Astrocyte (in vitro differentiated cells and primary cell): Measurements from ENCODE around the gene NRSN1. TPM values are rescaled to one million over a fixed set of nuclear protein-coding genes. Genes with fewer than 3 reads are reported as not detected.

Experiments
- DNase-seq: peaks from one replicate; pipeline ENCODE4 v3.0.0-alpha.2; 2010; ENCODE audit warnings: low read depth
- FAIRE-seq: peaks from 2 replicates; lab custom pipeline; 2011; peaks lifted over from hg19 to GRCh38; lab: Jason Lieb, UNC
- H2AFZ ChIP-seq: 2 replicates; pipeline ENCODE4 v1.6.0; 2012; ENCODE audit warnings: low read depth, low read length, inconsistent platforms
- H3K27ac ChIP-seq: 2 replicates; pipeline ENCODE4 v1.5.1; 2011; ENCODE audit warnings: low read depth, low read length, inconsistent platforms
- H3K27me3 ChIP-seq: 2 replicates; pipeline ENCODE4 v1.6.0; 2011; ENCODE audit warnings: low read length, inconsistent platforms; ENCODE audit not compliant: insufficient read depth
- H3K36me3 ChIP-seq: 2 replicates; pipeline ENCODE4 v1.5.1; 2011; ENCODE audit warnings: low read length, inconsistent platforms; ENCODE audit not compliant: insufficient read depth
- H3K4me1 ChIP-seq: 2 replicates; pipeline ENCODE4 v1.5.1; 2011; ENCODE audit warnings: low read length, inconsistent platforms; ENCODE audit not compliant: insufficient read depth
- H3K4me2 ChIP-seq: 2 replicates; pipeline ENCODE4 v1.6.0; 2012; ENCODE audit warnings: low read length, inconsistent platforms
- H3K4me3 ChIP-seq: 2 replicates; pipeline ENCODE4 v1.5.1; 2011; ENCODE audit warnings: low read depth, mild to moderate bottlenecking, low read length, inconsistent platforms; ENCODE audit not compliant: insufficient read depth
- H3K79me2 ChIP-seq: 2 replicates; pipeline ENCODE4 v1.6.0; 2012; ENCODE audit warnings: mild to moderate bottlenecking, low read length, inconsistent platforms; ENCODE audit not compliant: insufficient read depth
- H3K9ac ChIP-seq: 2 replicates; pipeline ENCODE4 v1.6.0; 2012; ENCODE audit warnings: mild to moderate bottlenecking, low read length, inconsistent platforms
- H3K9me3 ChIP-seq: 2 replicates; pipeline ENCODE4 v1.5.1; 2012; ENCODE audit warnings: low read depth, mild to moderate bottlenecking, low read length, inconsistent platforms; ENCODE audit not compliant: insufficient read depth
- H4K20me1 ChIP-seq: 2 replicates; pipeline ENCODE4 v1.6.0; 2012; ENCODE audit warnings: low read length, inconsistent platforms; ENCODE audit not compliant: insufficient read depth
- H3K27ac Mint-ChIP-seq: one replicate; pipeline ENCODE4 v1.8.0; 2021; ENCODE audit warnings: mild to moderate bottlenecking, mixed read lengths; ENCODE audit not compliant: unreplicated experiment
- H3K27me3 Mint-ChIP-seq: one replicate; pipeline ENCODE4 v1.8.0; 2021; ENCODE audit warnings: low read depth, mixed read lengths; ENCODE audit not compliant: unreplicated experiment
- H3K36me3 Mint-ChIP-seq: one replicate; pipeline ENCODE4 v1.8.0; 2021; ENCODE audit warnings: low read depth, mixed read lengths; ENCODE audit not compliant: unreplicated experiment
- H3K4me1 Mint-ChIP-seq: one replicate; pipeline ENCODE4 v1.8.0; 2021; ENCODE audit warnings: low read depth, mixed read lengths; ENCODE audit not compliant: unreplicated experiment
- H3K4me3 Mint-ChIP-seq: one replicate; pipeline ENCODE4 v1.8.0; 2021; ENCODE audit warnings: mild to moderate bottlenecking, moderate library complexity, mixed read lengths; ENCODE audit not compliant: unreplicated experiment
- H3K9me3 Mint-ChIP-seq: one replicate; pipeline ENCODE4 v1.8.0; 2021; ENCODE audit warnings: mild to moderate bottlenecking, mixed read lengths; ENCODE audit not compliant: unreplicated experiment
- EZH2 ChIP-seq: IDR thresholded peaks from 2 replicates; pipeline ENCODE4 v1.6.1; 2012; ENCODE audit warnings: mild to moderate bottlenecking, low read length, inconsistent platforms; ENCODE audit not compliant: insufficient read depth
- total RNA-seq: library from RNA; stranded (reverse); gene quantifications from 2 replicates; pipeline ENCODE4 v1.2.1, GENCODE V29; 2021
- TF ChIP-seq, protein P1 (sequence below): IDR thresholded peaks from 2 replicates; pipeline ENCODE4 v1.5.1; 2011; ENCODE audit warnings: low read depth, mild to moderate bottlenecking, inconsistent platforms, low read length, moderate library complexity; ENCODE audit not compliant: insufficient read depth

Gene NRSN1
- total RNA-seq, 1 donor from 2014 or later, result not detected

DNA sequence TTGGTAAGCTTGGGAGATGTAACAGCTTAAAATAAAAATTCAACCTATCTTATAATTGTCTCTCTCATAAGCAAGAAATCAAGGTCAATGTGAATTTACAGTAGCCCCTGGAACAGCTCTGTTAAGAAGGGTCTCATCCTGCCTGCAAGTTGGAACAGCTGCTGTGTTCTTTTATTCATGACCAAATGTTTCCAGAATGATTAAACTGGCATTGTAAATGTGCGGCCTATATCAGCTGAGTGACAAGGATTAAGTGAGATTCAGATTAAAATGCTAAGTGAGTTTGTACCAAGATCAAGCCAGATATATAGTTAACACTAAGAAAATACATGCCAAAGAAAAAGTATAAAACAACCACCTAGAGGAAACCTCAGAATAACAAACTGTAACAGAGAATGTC is 45.3 kb upstream of the NRSN1 start:
- TF ChIP-seq, protein P1, sequence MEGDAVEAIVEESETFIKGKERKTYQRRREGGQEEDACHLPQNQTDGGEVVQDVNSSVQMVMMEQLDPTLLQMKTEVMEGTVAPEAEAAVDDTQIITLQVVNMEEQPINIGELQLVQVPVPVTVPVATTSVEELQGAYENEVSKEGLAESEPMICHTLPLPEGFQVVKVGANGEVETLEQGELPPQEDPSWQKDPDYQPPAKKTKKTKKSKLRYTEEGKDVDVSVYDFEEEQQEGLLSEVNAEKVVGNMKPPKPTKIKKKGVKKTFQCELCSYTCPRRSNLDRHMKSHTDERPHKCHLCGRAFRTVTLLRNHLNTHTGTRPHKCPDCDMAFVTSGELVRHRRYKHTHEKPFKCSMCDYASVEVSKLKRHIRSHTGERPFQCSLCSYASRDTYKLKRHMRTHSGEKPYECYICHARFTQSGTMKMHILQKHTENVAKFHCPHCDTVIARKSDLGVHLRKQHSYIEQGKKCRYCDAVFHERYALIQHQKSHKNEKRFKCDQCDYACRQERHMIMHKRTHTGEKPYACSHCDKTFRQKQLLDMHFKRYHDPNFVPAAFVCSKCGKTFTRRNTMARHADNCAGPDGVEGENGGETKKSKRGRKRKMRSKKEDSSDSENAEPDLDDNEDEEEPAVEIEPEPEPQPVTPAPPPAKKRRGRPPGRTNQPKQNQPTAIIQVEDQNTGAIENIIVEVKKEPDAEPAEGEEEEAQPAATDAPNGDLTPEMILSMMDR, result no peak
- no peak for TF ChIP-seq EZH2
- H3K4me3 Mint-ChIP-seq, result no peak overlapping the region
- DNase-seq (no peak), FAIRE-seq (no peak)
- no peaks in the 10 kb centered on the region for H3K4me1 Mint-ChIP-seq
- Histone ChIP-seq H3K36me3 (no peaks in the 10 kb centered on the region), H3K9me3 (no peaks in the 10 kb centered on the region), H3K4me2 (no peak overlapping the region), H2AFZ (no peak overlapping the region), H4K20me1 (no peaks in the 10 kb centered on the region), H3K9ac (no peak overlapping the region), H3K79me2 (no peaks in the 10 kb centered on the region), H3K27ac (no peak overlapping the region), H3K4me3 (no peak overlapping the region), H3K4me1 (no peaks in the 10 kb centered on the region), H3K27me3 (no peaks in the 10 kb centered on the region)
- H3K36me3 Mint-ChIP-seq, result no peaks in the 10 kb centered on the region
- no peak overlapping the region for H3K27ac Mint-ChIP-seq
- peaks cover 5% of the 10 kb centered on the region for H3K9me3 Mint-ChIP-seq
- no peaks in the 10 kb centered on the region for H3K27me3 Mint-ChIP-seq

DNA sequence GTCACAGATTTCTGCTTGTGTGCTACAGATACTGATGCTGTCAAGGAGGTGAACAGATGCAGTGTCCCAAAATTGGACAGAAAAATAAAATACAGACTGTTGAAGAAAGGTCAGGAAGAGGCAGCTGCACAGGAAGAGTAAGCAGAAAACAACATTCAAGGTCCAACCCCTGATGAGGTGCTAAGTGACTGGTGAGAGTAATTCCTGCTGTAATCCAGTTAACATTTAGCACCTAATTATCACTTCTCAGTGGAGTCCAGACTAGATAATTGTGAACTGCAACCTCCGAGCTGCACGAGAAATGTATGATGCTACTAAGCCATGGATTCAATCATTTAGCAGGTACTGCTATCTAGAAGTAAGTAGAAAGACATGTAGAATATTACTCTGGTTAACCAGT is 36.3 kb upstream of the NRSN1 start:
- Histone ChIP-seq H3K4me3 (no peak overlapping the region), H3K27me3 (no peaks in the 10 kb centered on the region), H3K79me2 (no peaks in the 10 kb centered on the region), H4K20me1 (no peaks in the 10 kb centered on the region), H3K9me3 (no peaks in the 10 kb centered on the region), H3K4me2 (no peak overlapping the region), H3K27ac (no peak overlapping the region), H2AFZ (no peak overlapping the region), H3K4me1 (no peaks in the 10 kb centered on the region), H3K36me3 (no peaks in the 10 kb centered on the region), H3K9ac (no peak overlapping the region)
- FAIRE-seq (no peak), DNase-seq (no peak)
- H3K4me3 Mint-ChIP-seq, result no peak overlapping the region
- TF ChIP-seq, protein P1, result no peak
- no peak for TF ChIP-seq EZH2
- no peaks in the 10 kb centered on the region for H3K27me3 Mint-ChIP-seq
- H3K9me3 Mint-ChIP-seq, result no peaks in the 10 kb centered on the region
- no peaks in the 10 kb centered on the region for H3K4me1 Mint-ChIP-seq
- H3K36me3 Mint-ChIP-seq, result no peaks in the 10 kb centered on the region
- H3K27ac Mint-ChIP-seq, result no peak overlapping the region

DNA sequence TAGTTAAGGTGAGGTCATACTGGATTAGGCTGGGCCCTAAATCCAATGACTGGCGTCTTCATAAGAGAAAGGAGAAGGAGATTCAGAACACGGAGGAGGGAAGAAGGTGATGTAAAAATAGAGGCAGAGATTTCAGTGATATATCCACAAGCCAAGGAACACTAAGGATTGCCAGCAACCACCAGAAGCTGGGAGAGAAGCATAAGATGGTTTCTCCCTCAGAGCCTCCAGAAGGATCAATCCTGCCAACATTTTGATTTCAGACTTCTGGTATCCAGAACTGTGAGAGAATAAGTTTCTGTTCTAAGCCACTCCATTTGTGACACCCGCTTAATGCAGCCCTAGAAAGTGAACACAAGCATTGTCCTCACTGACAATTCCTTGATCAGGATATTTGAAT is 33.6 kb upstream of the NRSN1 start:
- Histone ChIP-seq H3K4me1 (no peaks in the 10 kb centered on the region), H2AFZ (no peak overlapping the region), H3K9ac (no peak overlapping the region), H3K36me3 (no peaks in the 10 kb centered on the region), H3K27me3 (no peaks in the 10 kb centered on the region), H3K27ac (no peak overlapping the region), H4K20me1 (no peaks in the 10 kb centered on the region), H3K9me3 (no peaks in the 10 kb centered on the region), H3K4me3 (no peak overlapping the region), H3K79me2 (no peaks in the 10 kb centered on the region), H3K4me2 (no peak overlapping the region)
- FAIRE-seq (no peak), DNase-seq (no peak)
- H3K4me3 Mint-ChIP-seq, result no peak overlapping the region
- peaks cover under 1% of the 10 kb centered on the region for H3K27me3 Mint-ChIP-seq
- no peaks in the 10 kb centered on the region for H3K4me1 Mint-ChIP-seq
- H3K27ac Mint-ChIP-seq, result no peak overlapping the region
- no peaks in the 10 kb centered on the region for H3K36me3 Mint-ChIP-seq
- no peak for TF ChIP-seq EZH2
- TF ChIP-seq, protein P1, result no peak
- no peaks in the 10 kb centered on the region for H3K9me3 Mint-ChIP-seq
